ENCODE data around the gene C1orf21. TPM values are rescaled to one million over a fixed set of nuclear protein-coding genes. Genes with fewer than 3 reads are reported as not detected.
A peak's percentile ranks its signal among the peaks of the same experiment; 100 is the strongest.

C1orf21 gene
- total RNA-seq, 1 experiment from 2014 or later = 11.8 TPM

DNA sequence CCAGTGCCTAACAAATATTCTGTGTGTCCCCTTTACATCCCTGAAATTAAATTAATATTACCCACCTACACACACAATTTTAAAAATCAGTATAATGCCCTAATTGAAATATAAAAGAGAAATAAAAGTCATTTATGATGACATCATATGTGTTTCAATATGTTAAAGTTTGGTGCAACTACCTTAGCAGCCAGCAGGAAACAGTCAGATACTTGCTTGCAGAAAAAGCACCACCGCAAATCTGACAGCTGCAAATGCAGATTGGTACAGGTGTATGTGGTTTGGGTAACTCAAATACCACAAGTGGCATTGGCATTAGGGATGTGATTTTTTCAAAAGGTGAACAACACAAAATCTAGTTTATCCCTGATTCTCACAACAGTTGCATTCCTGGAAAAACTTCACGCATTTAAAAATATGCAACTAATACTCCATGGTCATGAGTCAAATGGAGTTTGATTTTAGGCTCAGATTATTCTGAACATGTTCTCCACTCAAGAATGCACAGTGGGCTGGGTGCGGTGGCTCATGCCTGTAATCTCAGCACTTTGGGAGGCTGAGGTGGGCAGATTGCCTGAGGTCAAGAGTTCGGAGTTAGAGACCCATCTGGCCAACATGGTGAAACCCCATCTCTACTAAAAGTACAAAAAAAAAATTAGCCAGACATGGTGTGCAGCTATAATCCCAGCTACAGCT lies 261.5 kb downstream of the C1orf21 start:
- H3K36me3 ChIP-seq (replicated peaks; ENCODE audit: control insufficient read depth, insufficient read depth, low read length) = no peaks in the 10 kb centered on the region

DNA sequence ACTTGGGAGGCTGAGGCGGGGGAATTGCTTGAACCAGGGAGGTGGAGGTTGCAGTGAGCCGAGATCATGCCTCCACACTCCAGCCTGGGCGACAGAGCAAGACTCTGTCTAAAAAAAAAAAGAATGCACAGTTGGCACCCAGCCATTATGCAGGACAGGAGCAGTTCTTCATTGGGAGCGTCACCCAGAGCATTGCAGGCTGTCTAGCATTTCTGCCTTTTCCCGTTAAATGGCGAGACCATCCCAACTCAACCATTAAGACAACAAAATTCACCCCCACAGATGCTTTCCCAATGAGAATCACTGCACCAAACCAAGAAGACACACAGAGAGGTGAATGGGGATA lies 262.0 kb downstream of the C1orf21 start:
- no peak for DNase-seq
- Histone ChIP-seq H3K4me3 (ENCODE audit: insufficient read depth, low read depth, low read length) (no peak overlapping the region), H3K27me3 (ENCODE audit: control insufficient read depth, insufficient read depth, low read length) (no peaks in the 10 kb centered on the region), H3K36me3 (replicated peaks; ENCODE audit: control insufficient read depth, insufficient read depth, low read length) (no peaks in the 10 kb centered on the region)

More for the DNA sequence above, 261.5 kb downstream of the C1orf21 start:
- Histone ChIP-seq H3K4me3 (ENCODE audit: insufficient read depth, low read depth, low read length) (no peak overlapping the region), H3K27me3 (ENCODE audit: control insufficient read depth, insufficient read depth, low read length) (no peaks in the 10 kb centered on the region)
- no peak for DNase-seq

DNA sequence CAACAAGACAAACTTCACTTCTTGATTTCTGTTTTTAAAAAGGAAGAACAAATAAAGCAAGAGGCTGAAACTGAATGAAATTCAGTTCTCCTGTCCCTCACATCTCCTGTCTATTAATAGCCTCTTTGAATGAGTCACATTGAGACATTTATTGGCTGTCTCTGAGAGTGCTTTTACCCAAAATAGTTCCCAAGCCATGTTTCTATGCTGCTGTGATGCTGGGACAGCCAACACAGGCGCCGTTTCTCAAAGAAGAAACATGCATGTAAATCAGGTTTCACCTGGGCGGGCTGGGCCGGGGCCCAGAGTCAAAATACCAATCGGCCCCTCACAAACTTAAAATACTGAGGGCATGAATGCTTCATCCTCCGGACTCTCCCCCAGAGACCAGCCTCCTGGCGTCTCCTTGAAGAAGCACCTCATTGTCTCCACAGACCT lies 262.6 kb downstream of the C1orf21 start:
- H3K4me3 ChIP-seq (ENCODE audit: insufficient read depth, low read depth, low read length) = no peak overlapping the region
- DNase-seq = no peak

DNA sequence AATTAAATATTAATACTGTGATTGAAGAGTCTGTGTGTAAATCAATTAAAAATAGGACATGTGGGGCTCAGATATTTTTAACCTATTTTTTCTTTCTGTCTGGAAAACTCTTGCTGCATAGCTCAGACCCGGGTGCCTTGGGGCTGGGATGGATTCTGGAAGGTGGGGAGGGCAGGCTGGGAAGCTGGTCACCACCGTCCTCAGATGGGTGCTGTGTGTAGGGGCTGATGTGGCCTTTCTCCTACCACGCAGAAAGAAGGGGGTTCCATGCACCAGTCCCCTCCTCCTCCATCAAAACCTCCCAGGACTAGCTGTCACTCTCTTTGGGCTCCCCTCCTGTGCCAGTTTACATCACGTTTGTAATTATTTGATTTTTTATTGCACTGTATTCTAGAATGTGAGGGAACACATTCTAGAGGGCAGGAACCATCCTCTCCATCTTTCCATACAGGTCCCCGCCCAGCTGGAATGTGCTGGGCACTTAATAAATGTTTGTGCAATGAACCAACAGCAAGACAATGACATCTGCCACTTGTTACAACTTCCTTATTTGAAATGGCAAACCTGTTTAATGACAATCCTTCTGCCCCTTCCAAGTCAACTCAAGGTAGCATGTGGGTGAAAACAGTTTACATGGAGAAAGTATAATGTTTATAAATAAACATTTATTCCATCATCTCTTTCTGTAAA lies 263.5 kb downstream of the C1orf21 start:
- no peaks in the 10 kb centered on the region for H3K36me3 ChIP-seq (replicated peaks; ENCODE audit: control insufficient read depth, insufficient read depth, low read length)
- no peaks in the 10 kb centered on the region for H3K27me3 ChIP-seq (ENCODE audit: control insufficient read depth, insufficient read depth, low read length)
- no peak for DNase-seq
- H3K4me3 ChIP-seq (ENCODE audit: insufficient read depth, low read depth, low read length) = no peak overlapping the region

More for the DNA sequence above, 262.6 kb downstream of the C1orf21 start:
- Histone ChIP-seq H3K27me3 (ENCODE audit: control insufficient read depth, insufficient read depth, low read length) (no peaks in the 10 kb centered on the region), H3K36me3 (replicated peaks; ENCODE audit: control insufficient read depth, insufficient read depth, low read length) (no peaks in the 10 kb centered on the region)

DNA sequence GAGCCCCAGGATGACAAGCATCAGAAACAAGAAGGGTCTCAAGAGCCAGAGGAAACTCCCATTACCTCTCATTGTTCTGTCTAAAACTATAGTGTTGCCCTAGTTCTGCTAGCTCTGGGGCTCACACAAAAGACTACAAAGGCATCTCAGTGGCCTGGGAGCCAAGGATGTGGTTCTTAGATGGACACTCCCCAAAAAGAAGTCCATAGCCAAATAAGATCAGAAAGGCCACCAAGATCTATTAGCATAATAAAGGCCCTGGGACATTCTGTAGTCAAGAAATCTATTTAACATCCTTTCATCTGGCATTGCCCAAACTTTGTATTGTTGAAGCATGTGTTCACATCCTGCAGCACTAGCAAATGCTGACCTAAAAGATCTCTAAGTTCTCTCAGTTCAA lies 268.4 kb downstream of the C1orf21 start:
- Histone ChIP-seq H3K27me3 (ENCODE audit: control insufficient read depth, insufficient read depth, low read length) (no peaks in the 10 kb centered on the region), H3K36me3 (replicated peaks; ENCODE audit: control insufficient read depth, insufficient read depth, low read length) (no peaks in the 10 kb centered on the region), H3K4me3 (ENCODE audit: insufficient read depth, low read depth, low read length) (no peak overlapping the region)
- DNase-seq = no peak

DNA sequence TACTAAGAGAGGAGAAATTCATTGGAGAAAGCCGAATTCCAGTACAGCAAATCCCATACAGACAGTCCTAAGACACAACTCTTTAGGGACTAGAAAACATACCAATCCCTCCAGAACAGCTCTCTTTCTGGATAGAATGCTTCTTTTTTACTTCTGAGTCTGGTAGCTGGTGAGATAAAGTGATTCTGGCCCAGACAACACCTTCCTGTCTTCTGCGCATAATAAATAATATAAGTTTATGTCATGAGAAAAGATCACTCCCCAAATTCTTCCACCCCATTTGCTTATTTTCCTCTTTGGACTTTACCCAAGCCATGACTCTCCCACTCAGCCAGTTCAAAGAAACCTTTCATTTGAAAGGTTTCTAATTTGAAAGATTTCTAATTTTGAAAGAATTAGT lies 269.4 kb downstream of the C1orf21 start:
- H3K27me3 ChIP-seq (ENCODE audit: control insufficient read depth, insufficient read depth, low read length) = no peaks in the 10 kb centered on the region
- no peak overlapping the region for H3K4me3 ChIP-seq (ENCODE audit: insufficient read depth, low read depth, low read length)
- DNase-seq = no peak
- H3K36me3 ChIP-seq (replicated peaks; ENCODE audit: control insufficient read depth, insufficient read depth, low read length) = no peaks in the 10 kb centered on the region

DNA sequence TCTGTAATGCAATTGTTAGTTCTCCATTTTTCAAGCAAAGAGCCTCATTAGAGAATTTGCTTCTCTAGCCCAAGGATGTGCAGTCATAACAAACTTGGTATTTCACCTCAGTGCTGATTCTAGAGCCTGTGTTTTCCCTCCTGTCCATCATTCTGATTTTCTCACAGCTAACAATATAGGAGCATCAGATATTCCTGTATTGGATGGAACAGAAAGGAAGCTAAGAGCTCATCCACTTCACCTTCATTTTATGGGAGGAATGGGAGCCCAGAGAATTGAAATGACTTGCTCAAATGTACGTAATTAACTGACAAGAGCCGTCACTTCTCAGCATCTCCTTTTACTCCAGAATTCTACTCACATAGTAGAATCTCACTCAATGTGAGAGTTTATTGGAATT lies 271.2 kb downstream of the C1orf21 start:
- DNase-seq = no peak
- Histone ChIP-seq H3K36me3 (replicated peaks; ENCODE audit: control insufficient read depth, insufficient read depth, low read length) (no peaks in the 10 kb centered on the region), H3K4me3 (ENCODE audit: insufficient read depth, low read depth, low read length) (no peak overlapping the region), H3K27me3 (ENCODE audit: control insufficient read depth, insufficient read depth, low read length) (no peaks in the 10 kb centered on the region)

DNA sequence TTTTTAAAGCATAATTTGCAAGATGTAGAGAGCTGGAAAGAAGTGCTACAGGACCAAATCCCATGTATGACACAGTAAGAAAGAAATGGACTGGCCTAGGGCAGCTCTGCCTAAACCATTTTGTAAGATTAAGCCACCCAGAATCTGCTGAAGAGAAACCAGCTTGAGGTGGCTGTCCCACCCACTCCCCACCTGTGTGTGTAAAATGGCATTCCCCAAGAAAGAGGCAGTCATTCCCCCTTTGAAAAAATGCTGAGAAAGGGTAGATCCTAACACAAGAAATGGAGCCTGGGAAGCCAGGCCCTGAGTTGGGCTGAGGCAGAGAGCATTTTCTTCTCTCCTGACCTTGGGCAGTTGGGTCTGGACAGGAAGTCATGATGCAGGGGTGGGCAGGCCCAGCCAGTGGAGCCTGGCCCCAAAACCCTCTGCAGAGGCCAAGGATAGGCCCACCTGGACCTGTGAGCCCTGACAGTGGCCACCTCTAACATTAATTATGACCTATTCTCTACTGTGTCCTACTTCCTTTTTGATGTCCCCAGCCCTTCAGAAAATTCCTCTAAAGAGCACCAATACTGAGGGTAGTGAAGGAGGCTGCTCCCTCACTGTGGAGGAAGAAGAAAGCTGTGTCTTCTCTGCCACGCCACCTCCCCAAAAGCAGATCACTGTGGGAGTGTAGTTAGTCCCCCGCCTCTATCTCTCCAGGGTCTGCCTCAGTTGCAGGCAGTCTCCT lies 273.8 kb downstream of the C1orf21 start:
- no peak overlapping the region for H3K4me3 ChIP-seq (ENCODE audit: insufficient read depth, low read depth, low read length)
- no peak for DNase-seq

DNA sequence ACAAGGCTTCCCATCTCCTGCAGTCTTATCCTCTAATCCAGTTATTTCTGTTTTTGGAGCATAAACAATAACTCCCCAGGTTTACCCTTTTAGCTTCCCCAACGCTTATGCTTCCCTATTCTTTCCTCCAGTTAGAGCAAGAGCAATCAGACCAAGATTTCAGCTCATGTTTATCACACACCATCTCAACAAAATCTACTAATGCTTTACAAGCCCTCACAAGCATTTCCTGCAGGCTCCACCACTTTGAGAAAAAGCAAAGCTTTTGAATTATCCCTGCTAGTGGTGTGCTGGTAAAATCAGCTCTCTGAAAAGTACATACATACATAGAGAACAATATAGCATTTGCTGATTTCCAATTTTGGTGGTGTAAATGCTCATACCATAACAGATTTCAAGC lies 275.0 kb downstream of the C1orf21 start:
- H3K27me3 ChIP-seq (ENCODE audit: control insufficient read depth, insufficient read depth, low read length) = peaks cover 1% of the 10 kb centered on the region; the same call in 1 of the 2 replicates
- no peak for DNase-seq
- no peaks in the 10 kb centered on the region for H3K36me3 ChIP-seq (replicated peaks; ENCODE audit: control insufficient read depth, insufficient read depth, low read length)
- H3K4me3 ChIP-seq (ENCODE audit: insufficient read depth, low read depth, low read length) = no peak overlapping the region

More for the DNA sequence above, 273.8 kb downstream of the C1orf21 start:
- Histone ChIP-seq H3K36me3 (replicated peaks; ENCODE audit: control insufficient read depth, insufficient read depth, low read length) (no peaks in the 10 kb centered on the region), H3K27me3 (ENCODE audit: control insufficient read depth, insufficient read depth, low read length) (peaks cover 1% of the 10 kb centered on the region; the same call in 1 of the 2 replicates)

DNA sequence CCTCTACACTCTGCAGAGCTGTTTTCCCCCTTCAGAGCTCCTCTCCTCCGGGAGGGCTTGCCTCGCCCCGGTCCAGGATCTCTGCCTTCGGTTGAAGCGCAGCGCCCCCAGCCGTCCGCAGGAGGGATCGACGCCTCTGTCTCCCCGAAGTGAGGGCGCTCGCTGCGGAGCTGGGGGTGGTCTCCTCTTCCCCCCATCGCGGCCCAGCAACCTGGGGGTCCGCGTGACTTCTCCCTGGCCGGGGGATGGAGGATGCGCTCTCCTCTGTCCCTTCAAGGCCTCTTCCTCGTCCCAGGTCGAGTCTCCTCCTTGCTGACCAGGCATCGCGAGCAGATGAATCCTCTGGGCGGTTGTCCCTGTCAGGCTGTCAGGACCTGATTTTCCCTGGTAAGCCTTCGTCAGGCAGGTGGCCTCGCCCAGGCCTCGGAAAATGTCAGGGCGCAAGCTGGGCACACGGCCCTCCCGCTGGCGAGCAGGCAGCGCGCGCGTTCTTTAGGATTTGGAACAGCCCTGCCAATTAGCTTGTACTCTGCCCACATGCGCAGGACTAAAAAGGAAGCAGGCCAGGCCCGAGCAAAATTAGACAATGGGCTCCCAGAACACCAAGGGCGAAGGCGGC lies 277.3 kb downstream of the C1orf21 start:
- Histone ChIP-seq H3K4me3 (ENCODE audit: insufficient read depth, low read depth, low read length) (peak overlapping the region; percentile 25; the same call in 1 of the 2 replicates), H3K27me3 (ENCODE audit: control insufficient read depth, insufficient read depth, low read length) (peaks cover 1% of the 10 kb centered on the region; the same call in 1 of the 2 replicates), H3K36me3 (replicated peaks; ENCODE audit: control insufficient read depth, insufficient read depth, low read length) (no peaks in the 10 kb centered on the region)
- DNase-seq = peak; percentile 93

DNA sequence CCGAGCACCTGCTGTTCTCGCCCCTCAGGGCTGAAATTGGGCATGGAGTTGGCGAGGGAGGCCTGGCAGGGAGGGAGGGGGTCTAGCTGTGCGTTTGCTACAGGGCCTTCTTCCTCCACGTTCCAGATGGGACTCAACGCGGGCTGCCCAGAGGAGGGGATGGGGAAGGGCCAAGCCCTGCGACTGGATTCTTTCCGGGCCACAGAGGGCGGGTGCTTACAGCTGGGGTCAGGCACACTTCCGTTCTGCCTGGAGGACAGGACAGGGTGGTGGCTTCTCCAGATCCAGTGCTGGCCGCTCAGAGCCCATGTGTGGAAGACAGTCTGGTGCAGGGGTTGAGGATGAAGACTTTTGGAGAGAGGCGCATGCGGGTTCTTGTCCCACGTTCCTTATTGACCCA lies 277.8 kb downstream of the C1orf21 start:
- H3K27me3 ChIP-seq (ENCODE audit: control insufficient read depth, insufficient read depth, low read length) = peaks cover 1% of the 10 kb centered on the region; the same call in 1 of the 2 replicates
- no peaks in the 10 kb centered on the region for H3K36me3 ChIP-seq (replicated peaks; ENCODE audit: control insufficient read depth, insufficient read depth, low read length)
- no peak overlapping the region; the same call in 1 of the 2 replicates for H3K4me3 ChIP-seq (ENCODE audit: insufficient read depth, low read depth, low read length)
- DNase-seq = no peak

DNA sequence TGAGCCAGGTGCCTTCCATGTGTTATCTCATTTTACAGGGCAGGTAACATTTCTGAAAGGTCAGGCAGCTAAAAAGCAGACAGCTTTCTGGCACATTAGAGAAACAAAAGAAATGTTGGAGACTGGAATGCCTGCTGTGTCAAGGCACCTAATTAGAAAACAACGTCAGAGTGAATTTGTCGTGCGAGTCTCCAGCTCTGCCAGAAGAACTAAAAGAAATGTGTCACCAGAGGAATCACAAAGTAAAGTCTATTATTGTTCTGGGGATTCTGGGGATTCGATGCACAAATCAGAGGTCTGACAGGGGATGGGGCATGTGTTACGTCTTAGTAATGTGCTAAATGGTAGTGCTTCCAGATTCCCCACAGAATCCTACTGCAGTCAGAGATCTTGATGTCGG lies 278.5 kb downstream of the C1orf21 start:
- DNase-seq = no peak
- Histone ChIP-seq H3K4me3 (ENCODE audit: insufficient read depth, low read depth, low read length) (no peak overlapping the region), H3K36me3 (replicated peaks; ENCODE audit: control insufficient read depth, insufficient read depth, low read length) (no peaks in the 10 kb centered on the region), H3K27me3 (ENCODE audit: control insufficient read depth, insufficient read depth, low read length) (peaks cover 1% of the 10 kb centered on the region; the same call in 1 of the 2 replicates)

DNA sequence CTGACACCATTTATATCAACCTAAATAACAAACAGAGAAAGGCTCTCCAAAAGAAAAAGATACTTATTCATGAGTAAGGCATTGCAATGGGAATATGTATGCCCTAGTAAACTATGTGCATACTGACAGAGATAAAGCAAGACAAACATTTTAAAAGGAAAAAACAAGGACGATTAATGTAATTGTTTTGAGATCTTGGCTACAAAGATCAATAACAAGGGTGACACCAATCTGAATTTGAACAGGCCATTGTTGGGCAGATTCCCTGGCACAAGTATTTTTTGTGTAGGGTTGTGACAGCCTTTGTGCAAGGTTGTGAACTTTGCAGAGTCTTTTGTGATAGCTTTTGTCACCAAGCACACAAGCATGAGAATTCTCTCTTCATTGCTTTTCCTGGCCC lies 282.6 kb downstream of the C1orf21 start:
- Histone ChIP-seq H3K4me3 (ENCODE audit: insufficient read depth, low read depth, low read length) (no peak overlapping the region), H3K27me3 (ENCODE audit: control insufficient read depth, insufficient read depth, low read length) (peaks cover 1% of the 10 kb centered on the region; the same call in 1 of the 2 replicates), H3K36me3 (replicated peaks; ENCODE audit: control insufficient read depth, insufficient read depth, low read length) (no peaks in the 10 kb centered on the region)
- DNase-seq = no peak

DNA sequence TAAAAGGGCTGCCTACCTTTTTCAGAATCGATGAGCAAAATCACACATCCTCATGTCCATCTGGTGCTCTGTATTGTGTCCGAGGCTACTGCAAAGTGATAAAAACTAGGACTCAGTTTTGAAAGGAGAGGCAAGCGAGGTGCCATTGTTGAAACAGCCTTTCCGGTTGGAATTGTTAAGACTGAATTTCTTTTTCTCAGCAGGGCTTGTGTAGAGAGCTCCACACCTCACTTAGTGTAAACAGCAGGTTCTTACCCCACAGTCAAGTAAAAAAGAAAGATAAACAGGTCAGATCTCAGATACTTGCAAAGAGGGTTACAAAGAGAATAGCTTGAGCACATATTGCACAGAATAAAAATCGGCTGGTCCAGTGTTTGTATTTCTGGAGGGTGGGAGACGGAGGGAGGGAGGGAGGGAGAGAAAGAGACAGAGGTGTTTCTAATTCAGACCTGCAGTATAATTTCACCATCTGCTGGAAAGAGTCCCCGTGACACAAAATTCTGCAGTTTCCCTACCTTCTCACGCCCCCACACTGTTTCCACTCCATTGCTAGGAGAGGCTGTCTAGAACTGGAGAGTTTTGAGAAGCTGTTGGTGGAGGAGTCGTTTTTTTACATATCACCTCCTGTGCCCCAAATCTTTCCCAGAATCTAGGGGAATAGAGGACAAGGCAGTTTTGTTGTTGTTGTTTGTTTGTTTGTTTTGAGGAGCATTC lies 285.3 kb downstream of the C1orf21 start:
- no peak overlapping the region for H3K4me3 ChIP-seq (ENCODE audit: insufficient read depth, low read depth, low read length)

More for the DNA sequence above, 285.3 kb downstream of the C1orf21 start:
- DNase-seq = no peak
- Histone ChIP-seq H3K36me3 (replicated peaks; ENCODE audit: control insufficient read depth, insufficient read depth, low read length) (no peaks in the 10 kb centered on the region), H3K27me3 (ENCODE audit: control insufficient read depth, insufficient read depth, low read length) (no peaks in the 10 kb centered on the region)

All from H7 (cell line).